Endothelial cell (in vitro differentiated cells): ENCODE measurements around the gene TLE2. TPM values are rescaled to one million over a fixed set of nuclear protein-coding genes. Genes with fewer than 3 reads are reported as not detected.

Source experiments
- DNase-seq: peaks from one replicate; pipeline ENCODE4 v3.0.0; 2021; ENCODE audit warnings: low spot score
- H3K27ac Mint-ChIP-seq: one replicate; pipeline ENCODE4 v1.8.0; 2021; ENCODE audit warnings: mixed read lengths, inconsistent platforms; ENCODE audit not compliant: unreplicated experiment
- H3K27me3 Mint-ChIP-seq: one replicate; pipeline ENCODE4 v1.8.0; 2021; ENCODE audit warnings: mild to moderate bottlenecking, moderate library complexity, mixed read lengths, inconsistent platforms; ENCODE audit not compliant: unreplicated experiment
- H3K36me3 Mint-ChIP-seq: one replicate; pipeline ENCODE4 v1.8.0; 2021; ENCODE audit warnings: mild to moderate bottlenecking, low read depth, mixed read lengths, inconsistent platforms; ENCODE audit not compliant: unreplicated experiment
- H3K4me1 Mint-ChIP-seq: one replicate; pipeline ENCODE4 v1.8.0; 2021; ENCODE audit warnings: mild to moderate bottlenecking, mixed read lengths, inconsistent platforms; ENCODE audit not compliant: unreplicated experiment
- H3K4me3 Mint-ChIP-seq: one replicate; pipeline ENCODE4 v1.8.0; 2021; ENCODE audit warnings: mild to moderate bottlenecking, mixed read lengths, inconsistent platforms; ENCODE audit not compliant: unreplicated experiment
- H3K9me3 Mint-ChIP-seq: one replicate; pipeline ENCODE4 v1.8.0; 2021; ENCODE audit warnings: mixed read lengths, inconsistent platforms; ENCODE audit not compliant: unreplicated experiment
- total RNA-seq: library from RNA; stranded (reverse); fragmentation: NEBNext Ultra II Directional; extraction: Animal tissue kit (Norgen Biotek cat#: 25700); gene quantifications from one replicate; pipeline ENCODE4 v1.2.1, GENCODE V29; 2021; ENCODE audit not compliant: unreplicated experiment
- TF ChIP-seq, protein P1 (sequence below): fragments of 200-600 bp; sonication (generic); IDR thresholded peaks from one replicate; pipeline ENCODE4 v1.5.0; 2021; ENCODE audit warnings: antibody characterized with exemption; ENCODE audit not compliant: unreplicated experiment

The TLE2 gene
- total RNA-seq, 1 donor from 2014 or later, result 5.7 TPM

DNA sequence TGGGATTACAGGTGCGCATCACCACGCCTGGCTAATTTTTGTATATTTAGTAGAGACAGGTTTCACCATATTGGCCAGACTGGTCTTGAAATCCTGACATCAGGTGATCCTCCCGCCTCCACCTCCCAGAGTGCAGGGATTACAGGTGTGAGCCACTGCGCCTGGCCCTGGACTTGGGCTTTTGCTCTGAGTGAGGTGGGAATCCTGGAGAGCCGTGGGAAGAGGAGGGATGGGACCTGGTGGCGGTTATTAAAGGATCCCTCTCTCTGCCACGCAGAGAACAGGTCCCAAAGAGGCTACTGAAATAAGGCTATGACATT lies 34.9 kb upstream of the TLE2 start:
- no peak for DNase-seq
- H3K4me3 Mint-ChIP-seq, result no peak overlapping the region
- H3K27me3 Mint-ChIP-seq, result peaks cover 7% of the 10 kb centered on the region
- no peaks in the 10 kb centered on the region for H3K9me3 Mint-ChIP-seq
- TF ChIP-seq, protein P1, sequence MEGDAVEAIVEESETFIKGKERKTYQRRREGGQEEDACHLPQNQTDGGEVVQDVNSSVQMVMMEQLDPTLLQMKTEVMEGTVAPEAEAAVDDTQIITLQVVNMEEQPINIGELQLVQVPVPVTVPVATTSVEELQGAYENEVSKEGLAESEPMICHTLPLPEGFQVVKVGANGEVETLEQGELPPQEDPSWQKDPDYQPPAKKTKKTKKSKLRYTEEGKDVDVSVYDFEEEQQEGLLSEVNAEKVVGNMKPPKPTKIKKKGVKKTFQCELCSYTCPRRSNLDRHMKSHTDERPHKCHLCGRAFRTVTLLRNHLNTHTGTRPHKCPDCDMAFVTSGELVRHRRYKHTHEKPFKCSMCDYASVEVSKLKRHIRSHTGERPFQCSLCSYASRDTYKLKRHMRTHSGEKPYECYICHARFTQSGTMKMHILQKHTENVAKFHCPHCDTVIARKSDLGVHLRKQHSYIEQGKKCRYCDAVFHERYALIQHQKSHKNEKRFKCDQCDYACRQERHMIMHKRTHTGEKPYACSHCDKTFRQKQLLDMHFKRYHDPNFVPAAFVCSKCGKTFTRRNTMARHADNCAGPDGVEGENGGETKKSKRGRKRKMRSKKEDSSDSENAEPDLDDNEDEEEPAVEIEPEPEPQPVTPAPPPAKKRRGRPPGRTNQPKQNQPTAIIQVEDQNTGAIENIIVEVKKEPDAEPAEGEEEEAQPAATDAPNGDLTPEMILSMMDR, result no peak
- peaks cover 5% of the 10 kb centered on the region for H3K36me3 Mint-ChIP-seq
- peaks cover 4% of the 10 kb centered on the region for H3K4me1 Mint-ChIP-seq
- no peak overlapping the region for H3K27ac Mint-ChIP-seq

DNA sequence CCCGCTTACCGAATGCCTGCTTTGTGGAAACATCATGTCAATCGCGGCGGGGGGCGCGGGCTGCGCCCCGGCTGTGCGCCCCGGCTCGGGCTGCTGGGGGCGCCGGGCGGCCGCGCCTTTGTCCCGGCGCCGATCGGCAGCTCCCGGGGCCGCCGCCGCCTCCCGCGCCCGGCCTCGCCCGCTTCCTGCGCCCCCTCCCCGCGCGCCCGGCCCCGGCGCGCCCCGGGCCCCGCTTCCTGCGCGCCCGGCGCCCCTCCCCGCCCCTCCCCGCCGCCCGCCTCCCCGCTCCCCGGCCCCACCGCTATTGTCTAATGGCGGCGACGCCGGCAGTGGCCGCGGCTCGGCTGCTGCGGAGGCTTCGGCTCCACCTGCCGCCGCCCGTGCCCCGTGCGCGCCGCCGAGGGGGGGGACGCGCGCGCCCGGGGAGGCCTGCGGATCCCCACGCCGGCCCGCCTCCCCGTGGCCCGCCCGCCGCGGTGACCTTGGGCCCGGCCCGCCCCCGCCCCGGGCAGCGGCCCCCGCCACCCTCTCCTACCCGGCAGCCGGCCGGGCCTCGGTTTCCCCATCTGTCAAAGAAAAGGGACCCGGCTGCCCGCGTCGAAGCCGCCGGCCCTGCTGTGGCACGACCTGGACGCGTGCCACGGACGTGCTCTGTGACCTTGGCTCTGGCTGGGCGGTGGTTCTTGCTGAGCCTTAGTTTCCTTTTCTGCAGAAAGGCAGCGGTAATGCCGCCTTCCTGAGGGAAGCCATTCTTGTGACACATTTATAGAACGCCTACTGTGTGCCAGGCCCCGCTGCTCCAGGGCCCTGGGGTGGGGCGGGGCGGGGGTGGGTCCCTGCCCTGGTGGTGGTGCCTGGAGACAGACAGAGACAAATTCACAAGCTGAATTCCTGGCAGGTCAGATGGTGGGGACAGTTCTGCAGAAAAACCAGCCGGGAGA lies 33.4 kb upstream of the TLE2 start, which contains the start of gene TLE5:
TLE5 (minus strand) TSS at position 331 of the 941 bp plus-strand sequence; CDS start at position 36, 295 bp downstream.
- H3K27ac Mint-ChIP-seq, result peak within 1 kb of the TSS; percentile 77
- peaks cover 7% of the 10 kb centered on the region for H3K27me3 Mint-ChIP-seq
- peak; percentile 62 for DNase-seq
- H3K9me3 Mint-ChIP-seq, result no peaks in the 10 kb centered on the region
- H3K4me3 Mint-ChIP-seq, result peak within 1 kb of the TSS; percentile 83
- peaks cover 6% of the 10 kb centered on the region for H3K4me1 Mint-ChIP-seq
- peaks cover 13% of the 10 kb centered on the region for H3K36me3 Mint-ChIP-seq
- TF ChIP-seq, protein P1, result no peak

DNA sequence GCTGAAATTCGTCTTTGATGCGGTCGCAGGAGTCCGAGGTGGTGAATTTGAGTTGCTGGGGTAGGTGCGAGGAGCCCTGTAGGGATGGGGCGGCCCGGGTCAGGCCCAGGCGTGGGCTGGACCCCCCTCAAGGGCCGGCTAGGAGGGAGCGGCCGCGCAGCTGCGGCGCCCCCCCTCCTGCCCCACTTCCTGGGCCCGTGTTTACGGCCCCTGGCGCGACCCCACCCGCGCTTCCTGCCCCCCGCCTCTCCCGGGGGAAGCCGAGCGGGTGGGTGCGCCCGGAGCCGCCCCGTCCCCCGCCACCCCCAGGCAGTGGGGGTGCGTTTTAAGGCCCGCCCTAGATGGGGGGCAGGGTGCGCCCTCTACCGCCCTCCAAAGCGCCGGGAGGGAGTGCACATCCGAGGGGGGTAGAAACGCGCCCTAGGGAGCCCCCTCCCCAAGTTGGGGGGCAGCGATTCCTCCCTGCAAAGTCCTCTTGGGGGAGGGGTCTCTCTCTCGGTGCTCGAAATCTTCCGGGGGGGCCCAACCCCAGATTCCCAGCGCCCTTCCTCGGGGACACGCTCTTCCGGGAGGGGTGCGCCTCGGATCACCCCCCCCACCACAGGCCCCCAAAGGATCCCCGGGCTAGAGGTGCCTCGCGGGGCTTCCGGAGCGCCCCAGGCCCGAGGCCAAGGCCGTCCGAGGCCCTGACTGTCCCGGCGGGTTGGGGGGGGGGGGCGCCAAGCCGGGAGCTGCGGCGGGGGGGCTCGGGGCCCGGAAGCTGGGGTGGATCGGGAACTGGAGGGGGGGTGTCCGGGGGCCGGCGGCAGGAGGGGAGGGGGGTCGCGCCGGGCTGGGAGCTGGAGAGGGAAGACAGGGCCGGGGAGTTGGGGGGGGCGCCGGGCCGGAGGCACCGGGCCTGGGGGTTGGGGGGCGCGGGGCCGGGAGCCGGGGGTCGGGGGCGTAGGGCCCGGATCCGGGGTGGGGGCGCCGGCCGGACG lies 32.4 kb upstream of the TLE2 start:
- Mint-ChIP-seq H3K27me3 (peaks cover 7% of the 10 kb centered on the region), H3K27ac (no peak overlapping the region), H3K4me3 (peak overlapping the region; percentile 90), H3K4me1 (peaks cover 10% of the 10 kb centered on the region), H3K36me3 (peaks cover 13% of the 10 kb centered on the region), H3K9me3 (no peaks in the 10 kb centered on the region)
- TF ChIP-seq, protein P1, result no peak
- DNase-seq, result no peak

DNA sequence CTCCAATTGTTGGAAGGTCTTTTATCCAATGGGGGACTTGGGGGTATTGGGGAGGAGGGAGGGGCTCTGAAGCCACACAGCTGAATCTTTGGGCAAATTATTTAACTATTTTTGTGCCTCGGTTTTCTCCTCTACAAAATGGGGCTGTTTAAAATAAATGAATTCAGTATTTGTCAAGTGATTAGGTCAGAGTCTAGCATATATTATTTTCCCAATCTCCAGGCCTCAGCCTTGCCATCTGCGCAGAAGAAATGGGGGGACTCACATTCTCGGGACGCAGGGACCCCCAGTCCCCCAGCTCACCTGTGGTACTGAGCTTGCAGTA lies 31.7 kb upstream of the TLE2 start:
- DNase-seq, result no peak
- H3K9me3 Mint-ChIP-seq, result no peaks in the 10 kb centered on the region
- H3K4me3 Mint-ChIP-seq, result peak overlapping the region; percentile 90
- H3K27me3 Mint-ChIP-seq, result peaks cover 7% of the 10 kb centered on the region
- H3K4me1 Mint-ChIP-seq, result peaks cover 10% of the 10 kb centered on the region
- H3K36me3 Mint-ChIP-seq, result peaks cover 13% of the 10 kb centered on the region
- H3K27ac Mint-ChIP-seq, result no peak overlapping the region
- TF ChIP-seq, protein P1, result no peak
